DMS153 treated with DMSO at 0.1 percent for 48 hours (cell line): Measurements from ENCODE around the gene CNST.
"Not testable (repeated sequence)": the region's sequence is repeated elsewhere in the genome, so short reads cannot be mapped to it uniquely, and the experiment has no call there.

ENCODE experiments used
- DNase-seq: peaks from one replicate; lab custom pipeline; 2025; ENCODE audit not compliant: unreplicated experiment; lab: John Stamatoyannopoulos, UW

The CNST gene

GRCh38 chr1:246554201-246554600 lies 12.1 kb upstream of the CNST start:
- DNase-seq: no peak

- DNase-seq: no peak
These were observed 8.2 kb upstream of the CNST start for GRCh38 chr1:246558041-246558440.

GRCh38 chr1:246559310-246559709 lies 6.9 kb upstream of the CNST start:
- DNase-seq: no peak

GRCh38 chr1:246560833-246561232 lies 5.4 kb upstream of the CNST start:
- not testable (repeated sequence) for DNase-seq

GRCh38 chr1:246564839-246565750 lies 1.2 kb upstream of the CNST start:
- no peak for DNase-seq

- no peak for DNase-seq
These were observed 517 bp upstream of the CNST start for GRCh38 chr1:246565751-246566127.

GRCh38 chr1:246566813-246567645 lies 773 bp downstream of the CNST start:
- no peak for DNase-seq

- no peak for DNase-seq
These were observed 1.5 kb downstream of the CNST start for GRCh38 chr1:246567646-246568235.

- DNase-seq: peak; percentile 28
These were observed 3.3 kb downstream of the CNST start for GRCh38 chr1:246569248-246570238.

GRCh38 chr1:246571309-246571708 lies 5.1 kb downstream of the CNST start:
- not testable (repeated sequence) for DNase-seq

- DNase-seq: no peak
These were observed 5.7 kb downstream of the CNST start for GRCh38 chr1:246571953-246572352.

- DNase-seq: no peak
These were observed 6.5 kb downstream of the CNST start for GRCh38 chr1:246572785-246573184.

GRCh38 chr1:246573491-246573890 lies 7.2 kb downstream of the CNST start:
- DNase-seq: no peak

GRCh38 chr1:246576709-246577032 lies 10.4 kb downstream of the CNST start:
- DNase-seq: no peak

- no peak for DNase-seq
These were observed 10.9 kb downstream of the CNST start for GRCh38 chr1:246577082-246577719.

- DNase-seq: no peak
These were observed 11.5 kb downstream of the CNST start for GRCh38 chr1:246577720-246578106.

- no peak for DNase-seq
These were observed 13.6 kb downstream of the CNST start for GRCh38 chr1:246579818-246580217.

- DNase-seq: no peak
These were observed 14.5 kb downstream of the CNST start for GRCh38 chr1:246580497-246581370.
